Tibial artery (tissue), 4 donors: ENCODE measurements around the gene SERHL2.
"Not testable (repeated sequence)": the region's sequence is repeated elsewhere in the genome, so short reads cannot be mapped to it uniquely, and the experiment has no call there.

Source experiments
- DNase-seq, 2 donors: peaks; one replicate each; pipeline ENCODE4 v3.0.0-alpha.2; 2019
- H3K27ac ChIP-seq, 2 donors: fragments of 200-600 bp; sonication (generic) in 1 of 2; 1 replicate in 1 of 2; 2 replicates in 1 of 2; pipeline ENCODE4 v1.5.1; 2018 to 2019; ENCODE audit warnings: mild to moderate bottlenecking in 1 of 2
- H3K27me3 ChIP-seq, 2 donors: fragments of 200-600 bp; sonication (generic) in 1 of 2; one replicate each; pipeline versions ENCODE4 v1.5.1 to v1.6.0; 2016 to 2019
- H3K36me3 ChIP-seq, 3 donors: fragments of 200-600 bp; sonication (generic) in 2 of 3; one replicate each; pipeline ENCODE4 v1.5.1; 2016 to 2019; ENCODE audit warnings: mild to moderate bottlenecking in 2 of 3
- H3K4me1 ChIP-seq, 4 donors: fragments of 200-600 bp; sonication (generic) in 2 of 4; 1 replicate in 3 of 4; 2 replicates in 1 of 4; pipeline ENCODE4 v1.5.1; 2016 to 2019
- H3K4me3 ChIP-seq, 2 donors: fragments of 200-600 bp; sonication (generic) in 1 of 2; 1 replicate in 1 of 2; 2 replicates in 1 of 2; pipeline ENCODE4 v1.5.1; 2018 to 2019; ENCODE audit warnings: mild to moderate bottlenecking in 2 of 2
- H3K9me3 ChIP-seq, 3 donors: fragments of 200-600 bp; sonication (generic) in 1 of 3; one replicate each; pipeline ENCODE4 v1.5.1; 2016 to 2019
- intact Hi-C: fragments of 100-400 bp; cut with DNase I; formaldehyde crosslinking; loops from one replicate; pipeline ENCODE4 v1.15.0; 2023; ENCODE audit warnings: low total_unique reads
- TF ChIP-seq, protein P1 (sequence below), 2 experiments: fragments of 200-600 bp in 1 of 2; fragments of 450-650 bp in 1 of 2; IDR thresholded peaks; one replicate each; pipeline ENCODE4 v1.5.1; 2017 to 2019; ENCODE audit warnings: antibody characterized with exemption in 2 of 2, mild to moderate bottlenecking in 1 of 2, moderate library complexity in 1 of 2

The SERHL2 gene

DNA sequence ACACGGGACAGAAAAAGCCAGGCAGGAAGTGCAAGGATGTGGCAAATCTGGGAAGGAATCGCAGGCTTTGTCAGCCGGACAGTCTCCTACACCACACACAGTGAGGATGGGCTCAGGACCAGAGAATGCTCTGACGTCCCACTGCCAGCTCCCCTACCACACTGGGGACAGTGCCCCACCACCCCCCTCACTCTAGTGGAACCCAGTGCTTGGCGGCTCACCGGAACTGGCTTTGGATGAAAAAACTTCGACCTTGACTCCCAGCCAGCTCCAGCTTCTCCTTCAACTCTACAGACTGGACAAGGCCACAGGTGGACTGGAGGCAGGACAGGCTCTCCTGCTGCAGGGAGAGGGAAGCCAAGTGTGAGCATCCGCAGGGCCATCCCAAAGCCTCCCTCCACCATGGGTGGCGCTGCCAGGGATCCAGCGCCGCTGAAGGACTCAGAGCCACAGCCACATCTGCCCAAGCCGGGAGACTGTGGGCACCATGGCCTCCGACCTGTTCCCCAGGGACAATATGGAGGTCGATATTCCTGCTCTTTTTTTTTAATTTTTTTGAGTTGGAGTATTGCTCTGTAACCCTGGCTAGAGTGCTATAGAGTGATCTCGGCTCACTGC, 24.0 kb downstream of the SERHL2 start:
- Histone ChIP-seq H3K27ac (no peak overlapping the region), H3K4me3 (no peak overlapping the region), H3K36me3 (peaks cover 3 to 65% (median 27%) of the 10 kb centered on the region in 3 donors), H3K4me1 (peaks cover 0 to 12% (median 9%) of the 10 kb centered on the region in 4 donors), H3K27me3 (no peaks in the 10 kb centered on the region), H3K9me3 (no peaks in the 10 kb centered on the region)
- intact Hi-C loops = no loop called here
- TF ChIP-seq, protein P1, sequence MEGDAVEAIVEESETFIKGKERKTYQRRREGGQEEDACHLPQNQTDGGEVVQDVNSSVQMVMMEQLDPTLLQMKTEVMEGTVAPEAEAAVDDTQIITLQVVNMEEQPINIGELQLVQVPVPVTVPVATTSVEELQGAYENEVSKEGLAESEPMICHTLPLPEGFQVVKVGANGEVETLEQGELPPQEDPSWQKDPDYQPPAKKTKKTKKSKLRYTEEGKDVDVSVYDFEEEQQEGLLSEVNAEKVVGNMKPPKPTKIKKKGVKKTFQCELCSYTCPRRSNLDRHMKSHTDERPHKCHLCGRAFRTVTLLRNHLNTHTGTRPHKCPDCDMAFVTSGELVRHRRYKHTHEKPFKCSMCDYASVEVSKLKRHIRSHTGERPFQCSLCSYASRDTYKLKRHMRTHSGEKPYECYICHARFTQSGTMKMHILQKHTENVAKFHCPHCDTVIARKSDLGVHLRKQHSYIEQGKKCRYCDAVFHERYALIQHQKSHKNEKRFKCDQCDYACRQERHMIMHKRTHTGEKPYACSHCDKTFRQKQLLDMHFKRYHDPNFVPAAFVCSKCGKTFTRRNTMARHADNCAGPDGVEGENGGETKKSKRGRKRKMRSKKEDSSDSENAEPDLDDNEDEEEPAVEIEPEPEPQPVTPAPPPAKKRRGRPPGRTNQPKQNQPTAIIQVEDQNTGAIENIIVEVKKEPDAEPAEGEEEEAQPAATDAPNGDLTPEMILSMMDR (IDR thresholded peaks at IDR 0.05) = no peak
- no peak for DNase-seq

DNA sequence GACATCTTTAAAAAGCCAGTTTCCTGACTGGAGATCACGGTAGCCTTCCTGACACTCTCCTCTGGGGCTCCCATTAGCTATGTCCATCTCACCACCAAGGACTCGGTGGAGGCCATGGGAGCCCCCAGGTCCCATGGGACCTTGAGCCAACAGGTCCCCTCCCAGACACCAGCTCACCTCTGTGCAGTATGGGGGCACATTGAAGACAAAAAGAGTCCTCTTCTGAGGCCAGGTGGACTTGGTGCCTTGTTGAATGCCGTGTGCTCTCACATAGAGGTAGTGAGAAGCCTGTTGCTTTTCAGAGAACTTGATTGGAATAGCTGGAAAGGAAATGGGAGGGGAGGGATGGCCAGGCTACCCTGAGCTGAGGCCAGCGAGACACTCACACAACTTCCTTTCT, 26.3 kb downstream of the SERHL2 start:
- intact Hi-C loops, H3K9me3 ChIP-seq, DNase-seq, H3K4me3 ChIP-seq, H3K27ac ChIP-seq, H3K27me3 ChIP-seq: not testable (repeated sequence)
- peaks cover 0 to 12% (median 9%) of the 10 kb centered on the region in 4 donors for H3K4me1 ChIP-seq
- peaks cover 13 to 69% (median 34%) of the 10 kb centered on the region in 3 donors for H3K36me3 ChIP-seq

DNA sequence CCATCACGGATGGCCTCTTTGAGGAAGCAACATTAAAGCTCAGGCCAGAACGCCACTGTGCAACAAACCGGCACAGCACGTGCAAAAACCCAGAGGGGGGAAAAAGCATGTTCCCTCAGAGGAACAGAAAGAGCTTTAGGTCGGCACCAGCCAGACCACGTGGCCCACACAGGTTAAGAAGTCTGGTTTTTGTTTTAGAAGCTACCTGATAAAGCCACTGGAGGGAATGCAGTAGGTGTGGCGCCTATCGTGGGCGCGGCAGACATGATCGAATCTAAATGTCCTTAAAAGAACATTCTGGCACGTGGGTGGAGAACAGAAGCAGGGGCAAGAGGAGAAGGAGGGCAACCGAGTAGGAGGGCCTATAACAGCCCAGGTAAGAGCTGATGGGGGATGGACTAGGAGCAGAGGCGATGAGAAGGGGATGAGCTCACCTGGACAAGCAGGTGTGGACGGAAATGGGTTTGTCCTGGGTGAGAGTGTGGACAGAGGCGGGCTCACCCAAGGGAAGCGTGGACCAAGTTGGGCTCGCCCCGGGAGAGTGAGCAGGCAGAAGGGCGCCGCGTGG, 27.5 kb downstream of the SERHL2 start:
- H3K36me3 ChIP-seq = peaks cover 26 to 73% (median 46%) of the 10 kb centered on the region in 3 donors
- intact Hi-C loops, DNase-seq, H3K9me3 ChIP-seq, H3K27me3 ChIP-seq: not testable (repeated sequence)
- H3K27ac ChIP-seq = peak overlapping the region; percentile 61 to 67
- peaks cover 0 to 12% (median 9%) of the 10 kb centered on the region in 4 donors for H3K4me1 ChIP-seq
- H3K4me3 ChIP-seq = peak overlapping the region; percentile 78 to 89

DNA sequence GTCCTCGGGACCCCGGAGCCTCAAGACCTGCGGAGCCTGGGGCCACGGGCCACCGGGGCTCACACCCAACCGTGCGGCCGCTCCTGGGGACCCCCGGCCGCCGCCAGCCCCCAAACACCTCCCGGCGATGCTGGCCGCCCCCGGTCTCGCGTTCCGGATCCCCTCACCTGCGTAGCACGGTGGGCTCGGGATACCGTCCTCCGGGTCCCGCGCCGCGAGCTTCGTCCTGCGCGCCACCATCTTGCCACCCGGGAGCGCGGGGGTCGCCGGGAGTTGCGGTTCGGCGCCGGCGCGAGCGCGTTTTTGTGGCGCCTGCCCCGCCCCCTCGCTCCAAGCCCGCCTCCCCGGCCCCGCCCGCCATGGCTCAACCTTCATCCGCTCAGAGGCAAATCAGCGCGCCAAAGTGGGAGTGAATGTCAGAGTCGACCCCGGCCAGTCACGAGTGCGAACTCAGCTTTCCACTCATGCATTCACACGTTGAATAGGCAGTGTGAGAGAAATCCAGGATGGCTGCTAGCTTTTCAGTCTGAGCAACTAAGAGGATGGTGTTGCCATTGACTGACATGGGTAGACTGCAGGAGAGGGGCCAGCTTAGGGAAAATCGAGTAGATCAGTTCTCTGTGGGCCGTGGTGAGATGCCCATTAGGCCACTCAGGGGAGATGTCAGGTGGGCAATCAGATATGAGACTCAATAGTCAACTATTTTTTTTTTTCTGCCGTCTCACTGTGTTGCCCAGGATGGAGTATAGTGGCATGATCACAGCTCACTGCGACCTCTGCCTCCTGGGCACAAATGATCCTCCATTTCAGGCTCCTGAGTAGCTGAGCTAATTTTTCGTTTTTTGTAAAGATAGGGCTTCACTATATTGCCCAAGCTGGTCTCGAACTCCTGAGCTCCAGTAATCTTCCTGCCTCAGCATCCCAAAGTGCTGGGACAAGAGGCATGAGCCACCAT, 28.3 kb downstream of the SERHL2 start:
- Histone ChIP-seq H3K4me3 (peak overlapping the region; percentile 78 to 89), H3K27me3 (no peaks in the 10 kb centered on the region), H3K36me3 (peaks cover 28 to 75% (median 51%) of the 10 kb centered on the region in 3 donors), H3K4me1 (peaks cover 0 to 12% (median 9%) of the 10 kb centered on the region in 4 donors), H3K27ac (peak overlapping the region; percentile 61 to 67), H3K9me3 (no peaks in the 10 kb centered on the region)
- TF ChIP-seq, protein P1 (IDR thresholded peaks at IDR 0.05) = no peak
- DNase-seq = peak; percentile 75 to 85
- intact Hi-C loops = no loop called here

DNA sequence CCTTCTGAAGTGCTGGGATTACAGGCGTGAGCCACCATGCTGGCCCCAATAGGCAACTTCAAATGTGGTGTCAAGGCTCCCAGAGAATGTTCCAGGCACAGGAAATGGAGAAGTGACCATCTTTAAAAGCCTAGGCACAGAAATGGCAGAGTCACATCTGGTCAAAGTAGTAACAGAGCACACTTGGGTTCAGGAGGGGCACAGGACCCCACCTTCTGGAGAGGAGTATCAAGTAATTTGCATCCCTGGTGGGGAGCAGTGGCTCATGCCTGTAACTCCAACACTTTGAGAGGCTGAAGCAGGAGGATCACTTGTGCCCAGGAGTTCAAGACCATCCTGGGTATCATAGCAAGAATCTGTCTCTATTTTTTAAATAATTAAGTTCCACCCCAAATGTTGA, 29.2 kb downstream of the SERHL2 start:
- H3K9me3 ChIP-seq = no peaks in the 10 kb centered on the region
- H3K27ac ChIP-seq = no peak overlapping the region
- no peaks in the 10 kb centered on the region for H3K27me3 ChIP-seq
- peaks cover 38 to 75% (median 52%) of the 10 kb centered on the region in 3 donors for H3K36me3 ChIP-seq
- intact Hi-C loops = no loop called here
- H3K4me1 ChIP-seq = peaks cover 0 to 12% (median 9%) of the 10 kb centered on the region in 4 donors
- no peak for DNase-seq
- H3K4me3 ChIP-seq = no peak overlapping the region
- TF ChIP-seq, protein P1 (IDR thresholded peaks at IDR 0.05) = no peak

DNA sequence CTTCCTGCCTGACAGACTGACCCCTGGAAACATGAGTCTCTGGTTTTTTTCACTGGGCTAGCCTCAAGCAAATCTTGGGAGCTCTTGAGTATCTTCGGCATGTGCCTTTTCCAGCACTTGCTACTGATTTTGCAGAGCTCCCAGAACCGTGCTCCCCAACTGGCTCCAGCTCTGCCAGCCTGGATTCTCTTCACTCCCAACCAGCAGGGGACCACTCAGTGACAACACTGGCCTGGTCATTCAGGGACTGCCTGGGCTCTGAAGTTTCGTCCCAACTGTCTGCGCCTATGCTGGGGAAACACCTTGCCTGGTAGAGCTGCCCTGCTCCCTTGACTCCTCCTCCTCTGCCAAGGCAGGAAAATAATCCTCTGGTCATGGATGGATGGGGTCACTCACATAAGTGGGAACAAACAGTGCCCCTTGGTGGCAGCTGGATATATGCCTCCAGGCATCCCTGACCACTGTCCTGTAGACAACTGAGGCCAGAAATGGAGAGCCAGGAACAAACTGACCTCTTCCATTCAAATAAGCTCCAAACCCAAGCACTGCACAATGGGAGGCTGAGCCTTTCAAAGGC, 30.7 kb downstream of the SERHL2 start:
- TF ChIP-seq, protein P1 (IDR thresholded peaks at IDR 0.05) = no peak
- H3K36me3 ChIP-seq = peaks cover 51 to 75% (median 57%) of the 10 kb centered on the region in 3 donors
- no peaks in the 10 kb centered on the region for H3K9me3 ChIP-seq

More for the DNA sequence above, 30.7 kb downstream of the SERHL2 start:
- DNase-seq = no peak
- Histone ChIP-seq H3K27ac (no peak overlapping the region), H3K27me3 (no peaks in the 10 kb centered on the region), H3K4me1 (peaks cover 0 to 12% (median 9%) of the 10 kb centered on the region in 4 donors), H3K4me3 (no peak overlapping the region)
- intact Hi-C loops = no loop called here
